ENCODE measurements around the gene GSK3A. TPM values are rescaled to one million over a fixed set of nuclear protein-coding genes. Genes with fewer than 3 reads are reported as not detected.

GSK3A gene
- total RNA-seq, 2 donors from 2014 or later: 12.5 to 14.5 TPM

DNA sequence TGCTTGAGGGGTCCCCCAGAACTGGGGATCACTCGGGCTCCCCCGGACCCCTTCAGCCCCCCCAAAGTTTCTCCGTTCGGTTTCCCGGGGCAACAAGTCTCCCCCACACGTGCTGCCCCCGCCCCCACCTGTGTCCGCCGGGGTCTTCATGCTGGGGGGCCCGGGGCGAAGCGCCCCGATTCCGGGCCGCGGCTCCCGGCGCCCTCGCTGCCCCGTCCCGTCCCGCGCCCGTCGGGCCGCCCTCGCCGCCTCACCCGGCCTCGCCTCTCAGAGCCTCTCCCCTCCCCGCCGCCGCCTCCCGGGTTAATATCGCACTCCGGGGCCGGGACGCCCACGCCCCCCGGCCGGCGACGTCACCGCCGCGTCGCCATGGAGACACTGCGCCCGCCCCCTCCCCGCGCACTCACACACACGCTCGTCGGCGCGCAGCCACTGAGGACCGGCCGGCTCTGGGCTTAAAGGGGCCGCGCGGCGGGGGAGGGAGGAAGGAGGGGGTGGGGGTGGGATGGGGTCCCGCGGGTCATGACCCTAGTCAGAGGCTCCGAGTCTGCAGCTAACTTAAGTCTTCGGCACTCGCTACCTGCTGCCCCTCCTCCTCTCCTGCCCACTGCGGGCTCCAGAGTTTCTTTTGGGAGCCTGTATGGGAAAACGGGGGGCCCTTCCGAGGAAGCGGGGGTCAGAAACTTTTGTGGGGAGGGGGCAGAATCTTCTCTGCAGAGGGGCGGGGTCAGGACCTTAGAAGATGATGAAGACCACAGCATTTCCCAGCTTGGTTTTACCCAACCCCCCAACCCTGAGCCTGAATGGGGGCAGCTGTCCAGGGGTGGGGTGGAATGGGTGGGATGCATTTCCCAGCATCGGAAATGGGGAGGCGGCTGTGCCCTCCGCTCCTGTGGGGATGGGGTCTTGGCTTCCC is 12.7 kb upstream of the GSK3A start, which contains the start of gene ERF:
Gene ERF (minus strand): TSS at position 279 of the 916 bp plus-strand sequence. CDS start 129 bp downstream, at position 150.
- ATAC-seq (peak; percentile 88), DNase-seq (peak; percentile 95 to 96 (median 96))
- no peaks in the 10 kb centered on the region for H3K27me3 ChIP-seq
- H3K36me3 ChIP-seq (replicated peaks in 1 of 2; ENCODE audit: insufficient read depth in 1 of 2, low read depth in 2 of 2): no peaks in the 10 kb centered on the region
- H3K9me3 ChIP-seq: no peaks in the 10 kb centered on the region
- TF ChIP-seq POLR2A (IDR thresholded peaks at IDR 0.05): peak; percentile 77 to 98 (median 89)
- TF ChIP-seq, protein P1, sequence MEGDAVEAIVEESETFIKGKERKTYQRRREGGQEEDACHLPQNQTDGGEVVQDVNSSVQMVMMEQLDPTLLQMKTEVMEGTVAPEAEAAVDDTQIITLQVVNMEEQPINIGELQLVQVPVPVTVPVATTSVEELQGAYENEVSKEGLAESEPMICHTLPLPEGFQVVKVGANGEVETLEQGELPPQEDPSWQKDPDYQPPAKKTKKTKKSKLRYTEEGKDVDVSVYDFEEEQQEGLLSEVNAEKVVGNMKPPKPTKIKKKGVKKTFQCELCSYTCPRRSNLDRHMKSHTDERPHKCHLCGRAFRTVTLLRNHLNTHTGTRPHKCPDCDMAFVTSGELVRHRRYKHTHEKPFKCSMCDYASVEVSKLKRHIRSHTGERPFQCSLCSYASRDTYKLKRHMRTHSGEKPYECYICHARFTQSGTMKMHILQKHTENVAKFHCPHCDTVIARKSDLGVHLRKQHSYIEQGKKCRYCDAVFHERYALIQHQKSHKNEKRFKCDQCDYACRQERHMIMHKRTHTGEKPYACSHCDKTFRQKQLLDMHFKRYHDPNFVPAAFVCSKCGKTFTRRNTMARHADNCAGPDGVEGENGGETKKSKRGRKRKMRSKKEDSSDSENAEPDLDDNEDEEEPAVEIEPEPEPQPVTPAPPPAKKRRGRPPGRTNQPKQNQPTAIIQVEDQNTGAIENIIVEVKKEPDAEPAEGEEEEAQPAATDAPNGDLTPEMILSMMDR (IDR thresholded peaks at IDR 0.05): no peak
- H3K4me1 ChIP-seq: peaks cover 34% of the 10 kb centered on the region
- H3K4me3 ChIP-seq: peak within 1 kb of the TSS; percentile 61 to 92
- 0 to 1% methylated on average over 3 to 64 of the region's 75 CpGs for WGBS, 2 donors
- peak within 1 kb of the TSS; percentile 94 to 99 (median 98) for H3K27ac ChIP-seq
- intact Hi-C loops (cut with DNase I): no loop called here

DNA sequence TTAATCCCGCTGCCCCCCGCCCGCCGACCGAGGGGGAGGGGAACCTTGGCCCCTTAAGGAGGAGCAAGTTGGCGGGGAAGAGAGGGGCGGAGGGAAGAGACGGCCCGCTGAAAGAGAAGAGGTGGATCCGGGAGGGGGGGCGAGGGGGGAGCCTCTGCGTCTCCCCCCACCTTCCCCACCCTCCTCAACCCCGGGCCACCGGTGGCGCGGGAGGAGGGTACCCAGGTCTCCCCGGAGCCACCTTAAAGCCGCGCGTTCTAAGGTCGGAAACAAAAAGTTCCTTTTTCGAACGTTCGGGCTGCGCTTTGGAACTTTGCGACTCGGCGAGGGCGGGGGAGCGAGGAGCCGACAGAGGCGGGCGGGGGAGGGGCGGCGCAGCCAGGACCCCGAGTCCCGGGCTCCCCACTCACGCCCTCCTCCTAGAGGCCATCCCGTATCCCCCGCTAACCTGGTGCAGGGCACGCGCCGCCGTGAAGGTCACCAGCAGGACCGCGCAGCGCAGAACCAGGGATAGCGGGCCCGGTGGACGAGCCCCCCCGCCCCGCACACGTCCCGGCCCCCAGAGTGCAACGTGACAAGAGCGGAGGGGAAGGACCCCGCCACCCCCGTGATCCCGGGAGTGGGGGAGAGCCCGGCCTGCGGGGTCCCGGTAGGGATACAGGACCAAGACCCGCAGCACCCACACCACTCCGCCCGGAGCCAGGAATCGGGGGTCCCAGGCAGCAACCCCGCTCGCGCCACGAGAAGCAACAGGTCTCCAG is 11.9 kb upstream of the GSK3A start:
- Histone ChIP-seq H3K27me3 (no peaks in the 10 kb centered on the region), H3K4me3 (peak overlapping the region; percentile 61 to 92), H3K27ac (peak overlapping the region; percentile 94 to 99 (median 98)), H3K9me3 (no peaks in the 10 kb centered on the region), H3K36me3 (replicated peaks in 1 of 2; ENCODE audit: insufficient read depth in 1 of 2, low read depth in 2 of 2) (no peaks in the 10 kb centered on the region), H3K4me1 (peaks cover 36% of the 10 kb centered on the region)
- WGBS, 2 donors: 0 to 1% methylated on average over 23 to 62 of the region's 70 CpGs
- no peak for TF ChIP-seq POLR2A (IDR thresholded peaks at IDR 0.05)
- TF ChIP-seq, protein P1 (IDR thresholded peaks at IDR 0.05): peak in 1 of 7 experiments; percentile 5
- intact Hi-C loops (cut with DNase I): no loop called here
- DNase-seq (peak; percentile 77 to 86 (median 80)), ATAC-seq (peak; percentile 45)

DNA sequence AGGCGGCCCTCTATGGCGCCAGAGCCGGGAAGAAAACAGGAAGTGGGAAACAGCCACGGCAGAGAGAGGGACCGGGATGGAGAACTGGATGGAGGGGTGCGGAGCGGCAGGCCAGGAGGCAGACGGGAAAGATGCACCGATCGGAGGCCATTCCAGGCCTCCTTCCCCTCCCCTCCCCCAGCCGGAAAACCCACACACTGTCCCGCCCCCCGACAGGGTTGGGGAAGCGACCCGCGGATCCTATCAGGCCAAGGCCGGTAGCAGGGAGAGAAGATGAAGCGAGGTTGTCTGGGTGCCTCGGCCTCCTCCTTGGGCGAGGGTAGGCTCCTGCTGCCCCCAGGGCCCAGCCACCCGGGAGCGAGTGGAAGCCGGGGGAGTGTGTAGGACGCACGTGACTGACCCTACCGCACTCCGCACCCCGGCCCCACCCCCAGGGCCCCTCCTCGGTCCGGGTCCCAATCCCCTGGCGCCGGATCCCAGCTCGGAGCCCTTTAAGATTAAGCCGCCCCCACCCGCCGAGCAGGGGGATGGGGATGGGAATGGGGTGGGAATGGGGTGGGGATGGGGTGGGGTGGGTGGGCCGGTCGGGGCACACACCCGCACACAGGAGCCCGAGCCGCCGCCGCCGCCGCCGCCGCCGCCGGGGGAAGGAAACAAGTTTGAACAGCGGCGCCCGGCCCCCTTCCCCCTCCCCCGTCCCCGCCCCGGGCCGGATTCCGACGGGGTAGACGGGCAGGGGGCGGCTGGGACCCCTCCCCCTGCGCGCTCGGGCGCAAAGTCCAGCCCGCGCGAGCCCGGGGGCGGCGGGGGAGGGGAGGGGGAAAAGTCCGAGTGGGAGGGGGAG is 11.1 kb upstream of the GSK3A start:
- peak; percentile 12 for ATAC-seq
- Histone ChIP-seq H3K27ac (peak overlapping the region; percentile 94 to 99 (median 98)), H3K4me3 (peak overlapping the region; percentile 61 to 92), H3K9me3 (no peaks in the 10 kb centered on the region), H3K27me3 (no peaks in the 10 kb centered on the region), H3K36me3 (replicated peaks in 1 of 2; ENCODE audit: insufficient read depth in 1 of 2, low read depth in 2 of 2) (peaks cover 0 to 5% of the 10 kb centered on the region in 2 donors), H3K4me1 (peaks cover 36% of the 10 kb centered on the region)
- intact Hi-C loops (cut with DNase I): no loop called here
- WGBS, 2 donors: 0% methylated on average over 5 to 52 of the region's 71 CpGs
- peak in 1 of 3 donors; percentile 33 for TF ChIP-seq POLR2A (IDR thresholded peaks at IDR 0.05)
- TF ChIP-seq, protein P1 (IDR thresholded peaks at IDR 0.05): no peak
- peak; percentile 59 to 72 (median 62) for DNase-seq

All from body of pancreas (tissue), 4 donors.